NCI-H82 (cell line): ENCODE measurements around the gene NANOS1.

ENCODE experiments used
- DNase-seq: peaks from one replicate; lab custom pipeline; 2025; lab: John Stamatoyannopoulos, UW

NANOS1 gene, protein sequence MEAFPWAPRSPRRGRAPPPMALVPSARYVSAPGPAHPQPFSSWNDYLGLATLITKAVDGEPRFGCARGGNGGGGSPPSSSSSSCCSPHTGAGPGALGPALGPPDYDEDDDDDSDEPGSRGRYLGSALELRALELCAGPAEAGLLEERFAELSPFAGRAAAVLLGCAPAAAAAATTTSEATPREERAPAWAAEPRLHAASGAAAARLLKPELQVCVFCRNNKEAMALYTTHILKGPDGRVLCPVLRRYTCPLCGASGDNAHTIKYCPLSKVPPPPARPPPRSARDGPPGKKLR

DNA sequence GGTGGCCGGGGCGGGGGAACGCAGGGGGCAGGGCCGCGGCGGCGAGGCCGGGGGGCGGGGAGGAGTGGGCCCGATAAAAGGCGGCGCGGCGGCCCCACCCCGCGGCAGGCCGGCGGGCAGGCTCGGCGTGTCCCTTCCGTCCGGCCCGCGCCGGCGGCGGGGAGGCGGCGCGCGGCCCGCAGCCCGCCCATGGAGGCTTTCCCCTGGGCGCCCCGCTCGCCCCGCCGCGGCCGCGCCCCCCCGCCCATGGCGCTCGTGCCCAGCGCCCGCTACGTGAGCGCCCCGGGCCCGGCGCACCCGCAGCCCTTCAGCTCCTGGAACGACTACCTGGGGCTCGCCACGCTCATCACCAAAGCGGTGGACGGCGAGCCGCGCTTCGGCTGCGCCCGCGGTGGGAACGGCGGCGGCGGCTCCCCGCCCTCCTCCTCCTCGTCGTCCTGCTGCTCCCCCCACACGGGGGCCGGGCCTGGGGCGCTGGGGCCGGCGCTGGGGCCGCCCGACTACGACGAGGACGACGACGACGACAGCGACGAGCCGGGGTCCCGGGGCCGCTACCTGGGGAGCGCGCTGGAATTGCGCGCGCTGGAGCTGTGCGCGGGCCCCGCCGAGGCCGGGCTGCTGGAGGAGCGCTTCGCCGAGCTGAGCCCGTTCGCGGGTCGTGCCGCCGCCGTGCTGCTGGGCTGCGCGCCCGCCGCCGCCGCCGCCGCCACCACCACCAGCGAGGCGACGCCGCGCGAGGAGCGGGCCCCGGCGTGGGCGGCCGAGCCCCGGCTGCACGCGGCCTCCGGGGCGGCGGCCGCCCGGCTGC is at the start of gene NANOS1:
TSS of gene NANOS1 (plus strand) at position 102 of the 808 bp plus-strand sequence. CDS start at position 190, 88 bp downstream.
- DNase-seq = peak; percentile 78

DNA sequence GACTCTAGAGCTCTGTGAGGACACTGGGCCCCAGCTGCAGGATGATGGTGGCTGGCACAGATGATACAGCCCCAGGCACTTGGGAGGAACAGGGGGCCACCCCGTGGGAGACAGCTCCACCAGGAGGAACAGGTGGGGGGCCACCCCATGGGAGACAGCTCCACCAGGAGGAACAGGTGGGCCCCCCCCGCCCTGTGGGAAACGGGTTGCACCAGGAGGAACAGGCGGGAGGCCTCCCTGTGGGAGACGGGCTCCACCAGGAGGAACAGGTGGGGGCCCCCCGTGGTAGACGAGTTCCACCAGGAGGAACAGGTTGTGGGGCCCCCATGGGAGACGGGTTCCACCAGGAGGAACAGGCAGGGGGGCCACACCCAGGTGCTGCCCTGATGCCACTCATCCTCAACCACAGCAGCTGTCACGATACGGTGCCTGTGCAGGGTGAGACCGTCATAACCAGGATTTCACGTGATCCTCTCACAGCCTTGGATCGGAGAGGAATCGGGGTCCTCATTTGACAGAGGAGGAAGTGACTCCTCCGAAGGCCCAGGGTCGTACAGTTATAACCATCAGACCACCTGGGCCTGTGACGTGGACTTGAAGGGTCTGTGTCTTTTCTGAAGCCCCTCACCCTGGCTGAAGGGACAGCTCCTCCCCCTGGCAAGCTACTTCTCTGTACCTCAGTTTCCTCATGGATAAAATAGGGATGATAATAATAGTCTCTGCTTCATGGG is 49.2 kb upstream of the NANOS1 start:
- no peak for DNase-seq

- DNase-seq = no peak
Observed at GRCh38 chr10:118980870-118981269, 48.6 kb upstream of the NANOS1 start.

DNA sequence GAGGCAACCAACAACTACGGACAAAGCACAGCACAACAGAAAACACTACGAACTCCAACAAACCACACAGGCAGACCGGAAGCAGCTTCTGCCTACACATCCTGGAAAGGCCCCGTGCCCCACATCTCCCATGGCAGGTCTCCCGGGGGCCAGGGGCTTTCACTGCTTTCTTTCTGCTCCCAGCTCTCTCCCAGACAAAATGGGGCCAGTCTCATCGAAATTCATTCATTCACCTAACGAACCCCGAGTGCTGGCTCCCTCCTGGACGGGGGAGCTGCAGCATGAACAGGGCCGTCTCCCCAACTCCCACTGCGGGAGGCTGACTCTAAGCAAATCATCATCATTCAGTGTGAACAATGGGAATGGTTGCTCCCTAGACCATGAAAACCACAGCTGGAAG is 47.6 kb upstream of the NANOS1 start:
- no peak for DNase-seq

DNA sequence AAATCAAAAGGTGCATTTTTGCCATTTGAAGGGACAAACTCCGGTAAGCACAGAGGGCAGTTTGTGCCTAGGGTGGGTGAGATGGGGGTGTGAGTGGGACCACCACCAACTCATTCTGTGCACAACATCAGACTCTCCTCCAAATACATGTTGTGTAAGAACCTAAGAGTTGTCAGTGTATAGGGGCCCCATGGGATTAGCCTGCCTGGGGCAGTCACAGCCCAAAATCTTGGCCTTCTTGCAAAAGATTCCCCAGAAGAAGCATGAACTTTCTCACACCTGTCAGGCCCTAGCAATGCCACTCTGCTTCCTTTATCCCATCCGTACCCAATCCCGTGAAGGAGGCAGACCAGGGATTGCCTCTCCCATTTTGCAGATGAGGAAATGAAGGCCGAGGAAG is 47.1 kb upstream of the NANOS1 start:
- DNase-seq = no peak

DNA sequence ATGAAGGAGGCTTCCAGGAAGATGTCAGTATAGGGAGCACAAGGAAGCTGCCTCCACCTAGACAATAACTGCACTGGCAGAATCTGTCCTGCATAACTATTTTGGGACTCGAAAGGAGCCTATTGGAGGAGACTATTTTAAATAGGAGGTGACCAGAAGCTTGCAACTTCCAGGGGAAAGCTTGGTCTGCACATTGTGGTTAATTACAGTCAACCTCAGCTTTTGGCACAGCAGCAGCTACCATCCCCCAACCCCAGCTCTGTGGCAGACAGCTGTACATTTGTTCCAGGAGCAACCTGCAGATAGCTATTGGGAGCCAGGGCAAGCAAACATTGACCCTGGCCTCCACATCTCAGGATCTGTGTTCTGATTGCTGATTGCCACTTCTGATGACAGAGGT is 46.3 kb upstream of the NANOS1 start:
- peak; percentile 67 for DNase-seq

DNA sequence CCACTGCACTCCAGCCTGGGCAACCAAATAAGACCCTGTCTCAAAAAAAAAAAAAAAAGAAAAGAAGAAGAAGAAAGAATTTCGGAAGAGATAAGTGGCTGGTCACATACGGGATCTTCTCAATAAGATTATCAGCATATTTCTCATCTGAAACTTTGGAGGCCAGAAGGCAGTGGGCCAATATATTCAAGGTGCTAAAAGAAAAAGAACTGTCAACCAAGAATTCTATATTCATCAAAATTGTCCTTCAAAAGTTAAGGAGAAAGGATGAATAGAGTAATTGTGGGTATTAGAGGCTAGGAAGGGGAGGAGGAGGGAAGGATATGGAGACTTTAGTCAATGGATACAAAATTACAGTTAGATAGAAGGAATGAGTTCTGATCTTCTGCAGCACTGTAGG is 43.9 kb upstream of the NANOS1 start:
- DNase-seq = no peak

- no peak for DNase-seq
Observed at GRCh38 chr10:118986815-118987790, 42.4 kb upstream of the NANOS1 start.

DNA sequence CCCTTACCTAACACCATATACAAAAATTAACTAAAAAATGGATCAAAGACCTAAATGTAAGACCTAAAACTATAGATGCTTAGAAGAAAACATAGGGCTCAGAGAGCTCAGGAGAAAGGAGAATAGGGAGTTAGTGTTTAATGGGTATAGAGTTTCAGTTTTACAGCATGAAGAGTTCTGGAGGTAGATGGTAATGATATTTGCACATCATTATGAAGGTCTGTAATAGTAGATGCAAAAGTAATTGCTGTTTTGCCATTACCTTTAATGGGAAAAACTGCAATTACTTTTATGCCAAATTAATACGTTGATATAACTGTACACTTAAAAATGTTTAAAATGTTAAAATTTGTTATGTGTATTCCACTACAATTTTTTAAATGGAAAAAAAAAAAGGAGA is 39.2 kb upstream of the NANOS1 start:
- DNase-seq = no peak

- no peak for DNase-seq
Observed at GRCh38 chr10:118992496-118992895, 37.0 kb upstream of the NANOS1 start.

DNA sequence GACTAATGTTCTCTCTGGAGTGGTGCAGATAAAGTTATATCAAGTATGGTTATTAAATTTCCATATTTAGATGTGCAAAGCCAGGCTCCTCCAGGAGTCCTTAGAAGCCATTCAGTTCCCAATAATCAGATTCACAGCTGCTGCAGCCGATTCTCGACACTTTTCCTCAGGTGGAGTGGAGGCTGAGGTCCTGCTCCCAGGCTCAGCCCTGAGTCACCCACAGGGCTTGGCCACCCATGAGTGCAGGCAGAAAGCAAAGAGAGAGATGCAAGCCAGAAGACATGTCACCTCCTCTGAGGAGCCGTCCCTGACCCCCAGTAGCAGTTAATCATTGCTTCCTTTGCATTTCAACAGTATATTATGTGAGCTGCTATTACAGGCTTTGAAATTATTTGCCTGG is 36.3 kb upstream of the NANOS1 start:
- DNase-seq = no peak

- no peak for DNase-seq
Observed at GRCh38 chr10:118994321-118994720, 35.2 kb upstream of the NANOS1 start.

DNA sequence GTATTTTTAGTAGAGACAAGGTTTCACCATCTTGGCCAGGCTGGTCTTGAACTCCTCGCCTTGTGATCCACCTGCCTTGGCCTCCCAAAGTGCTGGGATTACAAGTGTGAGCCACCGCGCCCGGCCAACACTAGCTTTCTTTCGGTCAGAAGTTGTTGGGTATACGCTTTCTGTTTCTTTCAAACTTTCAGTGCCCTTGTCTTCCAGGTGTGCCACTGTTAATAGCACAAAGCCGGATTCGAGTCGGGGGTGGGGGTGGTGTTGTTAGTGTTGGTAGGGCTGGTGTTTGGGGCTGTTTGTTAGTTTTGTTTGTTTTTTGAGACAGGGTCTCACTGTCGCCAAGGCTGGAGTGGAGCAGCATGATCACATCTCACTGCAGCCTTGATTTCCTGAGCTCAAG is 33.8 kb upstream of the NANOS1 start:
- DNase-seq = no peak

DNA sequence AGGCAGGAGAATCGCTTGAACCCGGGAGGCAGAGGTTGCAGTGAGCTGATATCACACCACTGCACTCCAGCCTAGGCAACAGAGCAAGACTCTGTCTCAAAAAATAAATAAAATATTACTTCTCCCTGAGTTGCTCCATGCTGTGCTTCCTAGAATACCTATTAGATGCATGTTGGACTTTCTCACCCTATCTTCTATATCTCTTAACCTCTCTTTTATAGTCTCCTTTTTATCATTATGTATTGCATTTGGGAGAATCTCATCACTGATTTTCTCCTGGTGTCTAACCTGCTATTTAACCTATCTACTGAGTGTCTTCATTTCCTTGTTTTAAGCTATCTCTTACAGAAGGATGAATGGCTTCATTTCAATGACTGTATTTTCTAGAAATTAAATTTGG is 32.1 kb upstream of the NANOS1 start:
- DNase-seq = no peak

- DNase-seq = no peak
Observed at GRCh38 chr10:118998183-118998582, 31.3 kb upstream of the NANOS1 start.

- DNase-seq = no peak
Observed at GRCh38 chr10:119001717-119002500, 27.6 kb upstream of the NANOS1 start.

DNA sequence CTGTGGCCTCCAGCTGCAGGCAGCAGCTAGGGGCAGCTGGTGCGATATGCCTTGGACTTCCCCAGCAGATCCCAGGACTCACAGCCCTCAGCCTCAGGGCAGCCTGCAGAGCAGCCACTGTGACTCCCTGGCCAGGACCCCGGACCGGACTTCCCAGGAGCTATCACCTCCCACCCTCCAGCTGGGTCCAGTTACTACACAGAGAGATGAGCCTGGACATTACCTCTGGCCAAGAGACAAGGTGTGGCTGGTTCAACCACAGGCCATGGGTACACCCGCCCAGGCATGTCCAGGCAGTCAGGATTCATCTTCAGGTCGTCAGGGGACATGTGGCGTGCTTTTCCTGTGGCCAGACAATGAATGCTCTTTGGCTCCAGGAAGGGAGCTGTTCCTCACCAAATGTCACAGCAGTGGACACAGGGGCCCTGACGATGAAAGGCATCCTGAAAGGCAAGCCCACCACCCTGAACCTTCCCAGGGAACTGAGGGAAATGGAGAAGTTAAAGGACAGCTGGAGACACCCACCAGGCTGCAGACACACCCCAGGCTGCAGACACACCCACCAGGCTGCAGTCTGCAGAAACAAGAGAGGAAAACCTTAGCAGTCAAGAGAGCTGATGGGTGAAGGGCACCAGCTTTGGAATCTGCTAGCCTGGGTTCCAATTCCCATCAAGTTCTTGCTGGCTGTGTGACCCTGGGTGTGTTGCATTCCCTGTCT is 25.8 kb upstream of the NANOS1 start:
- DNase-seq = no peak

DNA sequence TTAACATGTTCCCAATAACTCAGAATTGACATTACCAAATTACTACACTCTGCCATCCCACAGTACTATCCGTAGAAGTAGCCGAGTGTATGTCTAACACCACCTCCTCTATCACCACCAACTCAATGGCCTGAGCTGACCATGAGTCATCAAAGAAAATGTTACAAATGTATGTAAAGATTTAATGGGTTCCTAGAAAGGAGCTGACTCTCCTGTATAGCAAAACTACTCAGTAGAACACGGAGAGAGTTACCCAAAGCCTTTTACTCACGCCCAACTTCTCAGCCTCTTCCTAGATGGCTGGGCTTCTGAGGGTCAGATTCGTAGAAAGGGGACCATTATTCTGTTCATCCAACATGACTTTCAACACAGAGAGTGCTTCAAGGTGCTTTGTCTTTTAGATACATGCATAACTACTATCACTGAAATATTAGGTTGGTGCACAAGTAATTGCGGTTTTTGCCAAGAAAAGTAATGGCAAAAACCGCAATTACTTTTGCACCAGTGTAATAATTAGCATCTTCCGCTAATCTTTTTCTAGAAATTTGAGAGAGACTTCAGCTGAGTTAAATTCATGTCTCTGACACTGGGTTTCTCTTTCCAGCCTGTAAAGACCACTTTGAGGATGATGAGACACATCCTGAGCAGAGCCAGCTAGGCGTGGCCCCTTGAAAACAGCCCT is 24.0 kb upstream of the NANOS1 start:
- DNase-seq = no peak

DNA sequence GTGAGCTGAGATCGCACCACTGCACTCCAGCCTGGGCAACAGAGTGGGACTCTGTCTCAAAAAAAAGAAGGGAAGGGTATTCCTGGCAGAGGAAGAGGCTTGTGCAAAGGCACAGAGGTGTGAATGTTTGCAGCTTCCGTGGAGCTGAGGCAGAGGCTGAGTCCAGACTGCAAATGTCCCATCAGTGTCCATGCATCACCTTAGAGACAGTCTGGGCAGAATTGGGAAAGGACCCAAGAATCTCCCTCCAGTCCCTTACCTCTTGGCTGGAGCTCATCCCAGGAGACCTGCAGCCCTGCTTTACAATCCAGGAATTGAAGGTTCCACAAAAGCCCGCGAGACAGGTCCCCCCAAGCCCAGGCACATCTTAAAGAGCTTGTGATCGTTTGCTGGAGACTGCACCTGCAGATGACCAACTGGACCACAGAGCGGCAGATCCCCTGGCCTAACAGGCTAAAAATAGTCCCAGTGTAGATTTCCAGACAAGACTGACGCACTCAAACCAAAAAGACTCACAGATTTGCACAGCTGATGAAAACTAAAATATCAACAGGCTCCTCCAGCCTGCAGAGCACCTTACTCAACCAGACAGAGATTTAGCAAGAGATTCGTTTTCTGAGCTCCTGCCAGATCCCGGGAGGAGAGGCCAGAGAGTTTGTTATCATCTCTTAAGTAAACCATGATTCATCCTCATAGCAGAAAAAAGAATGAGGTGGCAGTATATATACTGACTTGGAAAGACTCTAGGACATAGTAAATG is 22.9 kb upstream of the NANOS1 start:
- DNase-seq = peak; percentile 35
